Endothelial cell of umbilical vein (primary cell): ENCODE data around the gene BTG1.

ENCODE experiments used
- CTCF ChIP-seq, 2 donors: IDR thresholded peaks; 1 replicate in 1 of 2; 2 replicates in 1 of 2; pipeline ENCODE4 v1.5.1; 2011; ENCODE audit warnings: low read length in 2 of 2, mild to moderate bottlenecking in 2 of 2, moderate library complexity in 2 of 2, control low read depth in 1 of 2, inconsistent platforms in 1 of 2, low read depth in 1 of 2; ENCODE audit not compliant: insufficient read depth in 1 of 2; ENCODE audit errors: extremely low read depth in 1 of 2
- EZH2 ChIP-seq: IDR thresholded peaks from 2 replicates; pipeline ENCODE4 v1.6.1; 2012; ENCODE audit warnings: borderline replicate concordance, low read depth, mild to moderate bottlenecking, moderate library complexity, low read length, inconsistent platforms; ENCODE audit not compliant: severe bottlenecking
- FOS ChIP-seq: IDR thresholded peaks from 2 replicates; pipeline ENCODE4 v1.6.1; 2011; ENCODE audit warnings: mild to moderate bottlenecking, low read length, moderate library complexity, borderline replicate concordance; ENCODE audit not compliant: insufficient read depth
- GATA2 ChIP-seq: IDR thresholded peaks from 2 replicates; pipeline ENCODE4 v1.7.0; 2011; ENCODE audit warnings: low read depth, mild to moderate bottlenecking, moderate library complexity, mixed read lengths, low read length; ENCODE audit not compliant: insufficient read length, insufficient read depth
- JUN ChIP-seq: IDR thresholded peaks from 2 replicates; pipeline ENCODE4 v1.6.1; 2011; ENCODE audit warnings: borderline replicate concordance, low read depth; ENCODE audit not compliant: insufficient read length, insufficient read depth
- MAX ChIP-seq: IDR thresholded peaks from 2 replicates; pipeline ENCODE4 v1.6.1; 2011; ENCODE audit not compliant: insufficient read depth, insufficient read length
- MYC ChIP-seq: IDR thresholded peaks from one replicate; pipeline ENCODE4 v1.6.1; 2011; ENCODE audit warnings: mild to moderate bottlenecking, low read depth, low read length
- POLR2A ChIP-seq: IDR thresholded peaks from 2 replicates; pipeline ENCODE4 v1.6.1; 2012; ENCODE audit warnings: low read depth, mild to moderate bottlenecking, control low read depth, low read length
- POLR2AphosphoS5 ChIP-seq: IDR thresholded peaks from 2 replicates; pipeline ENCODE4 v1.6.1; 2012; ENCODE audit warnings: low read depth, mild to moderate bottlenecking, control low read depth, low read length, moderate library complexity; ENCODE audit not compliant: insufficient read depth

- TF ChIP-seq POLR2AphosphoS5 (no peak), CTCF (IDR thresholded peaks at IDR 0.05; ENCODE audit: extremely low read depth in 1 of 2, insufficient read depth in 1 of 2, low read depth in 1 of 2, low read length in 2 of 2) (no peak), MYC (no peak), JUN (no peak), EZH2 (no peak), POLR2A (no peak), FOS (no peak), MAX (no peak), GATA2 (no peak)
These were observed 48.2 kb upstream of the BTG1 start for GRCh38 chr12:92193846-92194245.
